HCT116 (cell line): Measurements from ENCODE around the gene ATP1A1. TPM values are rescaled to one million over a fixed set of nuclear protein-coding genes. Genes with fewer than 3 reads are reported as not detected.

ENCODE experiments used
- ATAC-seq: fragments of 200-7000 bp; cut with Tn5 transposase; 2 replicates; pipeline ENCODE4 v1.9.1; 2020; ENCODE audit warnings: mild to moderate bottlenecking, moderate library complexity
- BruUV-seq: library from RNA; stranded (reverse); fragments of 400-500 nt; replicated peaks from 2 replicates; lab custom pipeline; 2021; lab: Mats Ljungman, UMichigan
- CTCF ChIA-PET: fragments of 300-600 bp; sonication (Branson Sonifier 250); formaldehyde crosslinking; loops from one replicate; lab custom pipeline; 2021; ENCODE audit warnings: antibody characterized with exemption; lab: Charles Lee
- POLR2A ChIA-PET: fragments of 300-600, 350-600 bp; sonication (Branson Sonifier 250); formaldehyde crosslinking; loops from one replicate; lab custom pipeline; 2021; ENCODE audit warnings: antibody characterized with exemption; lab: Charles Lee
- RAD21 ChIA-PET, 2 experiments: fragments of 300-600 bp; sonication (Branson Sonifier 250); formaldehyde crosslinking; loops; one replicate each; lab custom pipeline; 2023; ENCODE audit warnings: low total read pairs in 2 of 2; ENCODE audit not compliant: uncharacterized antibody in 2 of 2, unreplicated experiment in 2 of 2, low non-redundant PET in 1 of 2; lab: Charles Lee
- DNase-seq: peaks from one replicate; pipeline ENCODE4 v3.0.0-alpha.2; 2010; ENCODE audit warnings: low read depth, low spot score
- H2AFZ ChIP-seq: fragments of 200-600 bp; shearing (Covaris generic), sonication (generic); 2 replicates; pipeline ENCODE4 v1.6.1; 2017; ENCODE audit warnings: low read depth, mixed run types, mixed read lengths, antibody characterized with exemption, low read length; ENCODE audit not compliant: poor library complexity, severe bottlenecking
- H3K27ac ChIP-seq: 2 replicates; pipeline ENCODE4 v1.5.1; 2012; ENCODE audit warnings: low read depth, low read length
- H3K27me3 ChIP-seq: fragments of 200-600 bp; sonication (generic); 2 replicates; pipeline ENCODE4 v1.6.1; 2016; ENCODE audit warnings: mixed run types, low read length, mixed read lengths; ENCODE audit not compliant: insufficient read depth
- H3K36me3 ChIP-seq, 2 experiments: fragments of 200-500 bp in 1 of 2; fragments of 200-600 bp in 1 of 2; sonication (Bioruptor generic) in 1 of 2; sonication (generic) in 1 of 2; 2 replicates each; pipeline versions ENCODE4 v1.5.1 to v1.6.1; 2014 to 2016; ENCODE audit warnings: low read length in 2 of 2, inconsistent platforms in 1 of 2, mixed read lengths in 1 of 2, mixed run types in 1 of 2; ENCODE audit not compliant: insufficient read depth in 2 of 2, control insufficient read depth in 1 of 2
- H3K4me1 ChIP-seq, 2 experiments: fragments of 200-600 bp in 1 of 2; sonication (generic) in 1 of 2; 2 replicates each; pipeline versions ENCODE4 v1.5.1 to v1.6.1; 2012 to 2017; ENCODE audit warnings: low read length in 2 of 2, inconsistent platforms in 1 of 2, mild to moderate bottlenecking in 1 of 2, mixed read lengths in 1 of 2, mixed run types in 1 of 2, moderate library complexity in 1 of 2; ENCODE audit not compliant: insufficient read depth in 2 of 2, control insufficient read depth in 1 of 2
- H3K4me2 ChIP-seq: fragments of 200-600 bp; sonication (generic); 2 replicates; pipeline ENCODE4 v1.6.1; 2017; ENCODE audit warnings: mixed run types, low read length, mixed read lengths
- H3K4me3 ChIP-seq, 2 experiments: fragments of 200-600 bp in 1 of 2; sonication (generic) in 1 of 2; replicated peaks in 1 of 2; 2 replicates each; pipeline ENCODE4 v1.5.1; 2011 to 2016; ENCODE audit warnings: low read length in 2 of 2, control low read depth in 1 of 2, low read depth in 1 of 2, mild to moderate bottlenecking in 1 of 2, mixed read lengths in 1 of 2, mixed run types in 1 of 2
- H3K79me2 ChIP-seq: fragments of 200-600 bp; sonication (generic); 2 replicates; pipeline ENCODE4 v1.6.1; 2017; ENCODE audit warnings: mild to moderate bottlenecking, mixed run types, low read length, moderate library complexity, mixed read lengths; ENCODE audit not compliant: insufficient read depth
- H3K9ac ChIP-seq: fragments of 200-600 bp; sonication (generic); 2 replicates; pipeline ENCODE4 v1.6.1; 2016; ENCODE audit warnings: low read length, mixed read lengths
- H3K9me2 ChIP-seq: fragments of 200-600 bp; sonication (generic), shearing (Covaris generic); 2 replicates; pipeline ENCODE4 v1.6.1; 2017; ENCODE audit warnings: mixed run types, mild to moderate bottlenecking, moderate library complexity; ENCODE audit not compliant: insufficient read depth
- H3K9me3 ChIP-seq, 2 experiments: fragments of 200-500 bp in 1 of 2; fragments of 200-600 bp in 1 of 2; sonication (Bioruptor generic) in 1 of 2; sonication (generic) in 1 of 2; 2 replicates each; pipeline ENCODE4 v1.6.1; 2014 to 2017; ENCODE audit warnings: low read length in 2 of 2, mixed read lengths in 2 of 2, inconsistent platforms in 1 of 2, low read depth in 1 of 2, mild to moderate bottlenecking in 1 of 2, mixed run types in 1 of 2, moderate library complexity in 1 of 2; ENCODE audit not compliant: control insufficient read depth in 1 of 2, insufficient read depth in 1 of 2
- H4K20me1 ChIP-seq: fragments of 200-600 bp; sonication (generic), shearing (Covaris generic); 2 replicates; pipeline ENCODE4 v1.6.1; 2017; ENCODE audit warnings: mixed run types, mild to moderate bottlenecking, moderate library complexity; ENCODE audit not compliant: insufficient read depth
- CEBPB ChIP-seq: IDR thresholded peaks from 2 replicates; pipeline ENCODE4 v1.6.1; 2012; ENCODE audit warnings: low read depth
- EZH2 ChIP-seq: fragments of 200-600 bp; sonication (generic); IDR thresholded peaks from 2 replicates; pipeline ENCODE4 v1.6.1; 2017; ENCODE audit warnings: antibody characterized with exemption, mixed run types
- EZH2phosphoT487 ChIP-seq: fragments of 200-600 bp; IDR thresholded peaks from 2 replicates; pipeline ENCODE4 v1.6.1; 2018; ENCODE audit warnings: antibody characterized with exemption, borderline replicate concordance
- FOSL1 ChIP-seq: IDR thresholded peaks from 2 replicates; pipeline ENCODE4 v1.6.1; 2012; ENCODE audit warnings: low read depth
- JUND ChIP-seq: IDR thresholded peaks from 2 replicates; pipeline ENCODE4 v1.6.1; 2012
- POLR2A ChIP-seq: IDR thresholded peaks from 2 replicates; pipeline ENCODE4 v1.7.0; 2011; ENCODE audit warnings: borderline replicate concordance; ENCODE audit not compliant: insufficient read depth, insufficient read length; ENCODE audit errors: extremely low read depth
- POLR2AphosphoS5 ChIP-seq: IDR thresholded peaks from 2 replicates; pipeline ENCODE4 v1.6.1; 2011; ENCODE audit warnings: mild to moderate bottlenecking, low read depth, low read length, moderate library complexity
- SP1 ChIP-seq: IDR thresholded peaks from 2 replicates; pipeline ENCODE4 v1.6.1; 2012; ENCODE audit warnings: low read depth
- SRF ChIP-seq: IDR thresholded peaks from 2 replicates; pipeline ENCODE4 v1.6.1; 2012; ENCODE audit warnings: low read depth
- ZNF274 ChIP-seq: fragments of 200-500 bp; sonication (Bioruptor generic); IDR thresholded peaks from 2 replicates; pipeline ENCODE4 v1.6.1; 2014; ENCODE audit warnings: mild to moderate bottlenecking, low read depth, low read length, inconsistent platforms
- intact Hi-C: fragments of 100-400 bp; cut with micrococcal nuclease; formaldehyde crosslinking; loops from 2 replicates; pipeline ENCODE4 v1.10.0; 2022
- total RNA-seq: library from RNA; stranded (reverse); gene quantifications from one replicate; pipeline ENCODE4 v1.2.1, GENCODE V29; 2021; ENCODE audit not compliant: unreplicated experiment

The ATP1A1 gene
- total RNA-seq, 1 experiment from 2014 or later = 290 TPM

DNA sequence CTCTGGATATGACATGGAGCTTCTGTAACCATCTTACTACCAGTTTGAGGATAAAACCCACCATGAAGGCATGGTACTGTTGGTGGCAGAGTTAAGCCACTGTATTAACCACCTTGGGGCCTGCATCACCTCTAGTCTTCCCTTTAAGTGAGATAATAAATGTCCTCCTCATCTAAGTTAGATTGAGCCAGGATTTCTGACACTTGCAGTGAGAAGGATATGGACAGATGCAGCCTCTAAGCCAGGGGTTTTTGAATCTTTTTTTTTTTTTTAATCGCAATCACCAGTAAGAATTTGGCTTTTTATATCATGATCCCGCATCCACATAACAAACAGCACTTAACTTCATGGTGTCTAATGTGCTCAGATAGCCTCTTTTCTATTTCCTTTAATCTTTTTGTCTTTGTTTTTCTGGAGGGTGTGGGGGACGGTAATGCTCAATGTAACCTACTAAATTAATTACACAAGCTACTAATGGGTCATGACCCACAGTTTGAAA lies 42.2 kb downstream of the ATP1A1 start:
- CTCF ChIA-PET = no interaction called here
- H3K4me1 ChIP-seq = peaks cover 8 to 28% of the 10 kb centered on the region in 2 experiments; a peak in 3 of 4 replicates
- ATAC-seq = no peak
- no peaks in the 10 kb centered on the region for H3K36me3 ChIP-seq
- no peak overlapping the region for H3K4me3 ChIP-seq
- no peak overlapping the region for H3K9ac ChIP-seq
- no peak overlapping the region for H3K4me2 ChIP-seq
- RAD21 ChIA-PET = no interaction called here
- no peaks in the 10 kb centered on the region for H4K20me1 ChIP-seq
- H3K27ac ChIP-seq = no peak overlapping the region
- no peak for TF ChIP-seq CEBPB
- no peak for TF ChIP-seq SP1
- no peak for TF ChIP-seq ZNF274
- H3K9me2 ChIP-seq = no peaks in the 10 kb centered on the region
- POLR2A ChIA-PET = no interaction called here
- no peaks in the 10 kb centered on the region for H3K27me3 ChIP-seq
- intact Hi-C loops = no loop called here
- no peak overlapping the region for H2AFZ ChIP-seq
- DNase-seq = no peak
- H3K9me3 ChIP-seq = no peaks in the 10 kb centered on the region
- BruUV-seq = no TSS peak
- H3K79me2 ChIP-seq = peaks cover 11% of the 10 kb centered on the region

- ChIA-PET RAD21 (no interaction called here), POLR2A (no interaction called here), CTCF (no interaction called here)
- intact Hi-C loops = no loop called here
- Histone ChIP-seq H3K36me3 (no peaks in the 10 kb centered on the region), H3K9me2 (no peaks in the 10 kb centered on the region), H3K9ac (no peak overlapping the region), H2AFZ (no peak overlapping the region), H4K20me1 (no peaks in the 10 kb centered on the region), H3K4me2 (no peak overlapping the region; the same call in 1 of the 2 replicates), H3K27ac (no peak overlapping the region), H3K27me3 (no peaks in the 10 kb centered on the region), H3K4me3 (no peak overlapping the region), H3K79me2 (peaks cover 11% of the 10 kb centered on the region), H3K4me1 (peaks cover 8 to 28% of the 10 kb centered on the region in 2 experiments; a peak in 3 of 4 replicates), H3K9me3 (no peaks in the 10 kb centered on the region)
- TF ChIP-seq POLR2A = no peak
- no peak for TF ChIP-seq EZH2
- no peak for TF ChIP-seq FOSL1
- TF ChIP-seq JUND = no peak
- TF ChIP-seq EZH2phosphoT487 = no peak
- TF ChIP-seq POLR2AphosphoS5 = no peak
- no peak for TF ChIP-seq SP1
- TF ChIP-seq SRF = no peak
- no TSS peak for BruUV-seq
- DNase-seq = no peak
- no peak for ATAC-seq
Measured at GRCh38 chr1:116415699-116416533, 42.9 kb downstream of the ATP1A1 start.
